HepG2 (cell line): ENCODE data around the gene TBCE. TPM values are rescaled to one million over a fixed set of nuclear protein-coding genes. Genes with fewer than 3 reads are reported as not detected.
A peak's percentile ranks its signal among the peaks of the same experiment; 100 is the strongest.

ENCODE experiments used
- AGO1 ChIP-seq: fragments of 200-400 bp; formaldehyde crosslinking; IDR thresholded peaks from 2 replicates; pipeline ENCODE4 v1.6.1; 2017; ENCODE audit warnings: mild to moderate bottlenecking, low read depth, low read length, moderate library complexity; ENCODE audit not compliant: poor library complexity, severe bottlenecking
- ATF7 ChIP-seq, 2 experiments: fragments of 450-650 bp in 1 of 2; sonication (generic) in 1 of 2; formaldehyde crosslinking in 1 of 2; IDR thresholded peaks; 2 replicates each; pipeline versions ENCODE4 v1.4.0 to v1.6.1; 2016 to 2020; ENCODE audit warnings: antibody characterized with exemption in 1 of 2, mild to moderate bottlenecking in 1 of 2, missing genetic modification reagents in 1 of 2
- CREM ChIP-seq, 2 experiments: sonication (generic) in 1 of 2; formaldehyde crosslinking in 1 of 2; IDR thresholded peaks; 2 replicates each; pipeline versions ENCODE4 v1.4.0 to v1.6.1; 2016 to 2020; ENCODE audit warnings: antibody characterized with exemption in 1 of 2, mild to moderate bottlenecking in 1 of 2, missing genetic modification reagents in 1 of 2
- E2F1 ChIP-seq: sonication (generic); formaldehyde crosslinking; IDR thresholded peaks from 2 replicates; pipeline ENCODE4 v1.5.0; 2020; ENCODE audit warnings: missing genetic modification reagents
- ESRRA ChIP-seq: sonication (generic); formaldehyde crosslinking; IDR thresholded peaks from 2 replicates; pipeline ENCODE4 v1.5.1; 2020; ENCODE audit warnings: mild to moderate bottlenecking, low read depth, missing genetic modification reagents
- FOXA1 ChIP-seq, 2 experiments: fragments of 450-650 bp in 1 of 2; sonication (generic) in 1 of 2; formaldehyde crosslinking in 1 of 2; IDR thresholded peaks; 2 replicates each; pipeline versions ENCODE4 v1.4.0 to v1.6.1; 2016 to 2020; ENCODE audit warnings: missing genetic modification reagents in 1 of 2
- GABPA ChIP-seq, 2 experiments: IDR thresholded peaks; 2 replicates each; pipeline ENCODE4 v1.6.1; 2011 to 2016; ENCODE audit warnings: low read depth in 2 of 2, low read length in 1 of 2, missing biosample characterization in 1 of 2, missing genetic modification characterization in 1 of 2
- GTF2F1 ChIP-seq: fragments of 150-350 bp; IDR thresholded peaks from 2 replicates; pipeline ENCODE4 v1.6.1; 2014; ENCODE audit warnings: low read length
- GZF1 ChIP-seq: sonication (generic); formaldehyde crosslinking; IDR thresholded peaks from 2 replicates; pipeline ENCODE4 v1.5.1; 2020; ENCODE audit warnings: mild to moderate bottlenecking, missing genetic modification reagents
- HOXA3 ChIP-seq: sonication (generic); formaldehyde crosslinking; IDR thresholded peaks from 2 replicates; pipeline ENCODE4 v1.5.0; 2020; ENCODE audit warnings: missing genetic modification reagents
- IRX3 ChIP-seq: sonication (generic); formaldehyde crosslinking; IDR thresholded peaks from 2 replicates; pipeline ENCODE4 v1.8.1; 2023; ENCODE audit warnings: mild to moderate bottlenecking, low read depth, missing genetic modification reagents, borderline replicate concordance
- KDM1A ChIP-seq: IDR thresholded peaks from 2 replicates; pipeline ENCODE4 v1.6.1; 2016; ENCODE audit warnings: missing compliant biosample characterization
- NR2F2 ChIP-seq: IDR thresholded peaks from 2 replicates; pipeline ENCODE4 v1.6.1; 2012; ENCODE audit warnings: low read depth, inconsistent platforms, borderline replicate concordance
- PPARG ChIP-seq: conservative IDR thresholded peaks from 2 replicates; pipeline ENCODE4 v1.6.1; 2016; ENCODE audit warnings: missing biosample characterization, missing genetic modification reagents
- PRMT3 ChIP-seq: sonication (generic); formaldehyde crosslinking; IDR thresholded peaks from 2 replicates; pipeline ENCODE4 v1.8.1; 2022; ENCODE audit warnings: low read depth, mild to moderate bottlenecking, moderate library complexity, missing genetic modification reagents, borderline replicate concordance
- SRY ChIP-seq: sonication (generic); formaldehyde crosslinking; IDR thresholded peaks from 2 replicates; pipeline ENCODE4 v1.8.0; 2022; ENCODE audit warnings: mild to moderate bottlenecking, missing genetic modification reagents
- ZFP36 ChIP-seq: fragments of 150-350 bp; IDR thresholded peaks from 2 replicates; pipeline ENCODE4 v1.6.1; 2018; ENCODE audit warnings: borderline replicate concordance, low read length, low read depth; ENCODE audit not compliant: partially characterized antibody
- ZNF143 ChIP-seq: sonication (generic); formaldehyde crosslinking; IDR thresholded peaks from 2 replicates; pipeline ENCODE4 v1.4.0; 2020; ENCODE audit warnings: missing genetic modification reagents
- ZNF260 ChIP-seq: sonication (generic); formaldehyde crosslinking; IDR thresholded peaks from 2 replicates; pipeline ENCODE4 v1.4.0; 2020; ENCODE audit warnings: missing genetic modification reagents, low read depth, mild to moderate bottlenecking, borderline replicate concordance
- ZNF276 ChIP-seq: sonication (generic); formaldehyde crosslinking; IDR thresholded peaks from 2 replicates; pipeline ENCODE4 v1.4.0; 2020; ENCODE audit warnings: mild to moderate bottlenecking, low read depth, missing genetic modification reagents
- ZNF292 ChIP-seq: sonication (generic); formaldehyde crosslinking; IDR thresholded peaks from 2 replicates; pipeline ENCODE4 v1.8.1; 2022; ENCODE audit warnings: mild to moderate bottlenecking, low read depth, missing genetic modification reagents, borderline replicate concordance
- ZNF615 ChIP-seq: sonication (generic); formaldehyde crosslinking; IDR thresholded peaks from 2 replicates; pipeline ENCODE4 v1.5.0; 2020; ENCODE audit warnings: mild to moderate bottlenecking, missing genetic modification reagents, borderline replicate concordance
- ZNF670 ChIP-seq: sonication (generic); formaldehyde crosslinking; IDR thresholded peaks from 2 replicates; pipeline ENCODE4 v1.8.0; 2022; ENCODE audit warnings: mild to moderate bottlenecking, missing genetic modification reagents, borderline replicate concordance
- ZSCAN30 ChIP-seq: sonication (generic); formaldehyde crosslinking; IDR thresholded peaks from 2 replicates; pipeline ENCODE4 v1.5.0; 2020; ENCODE audit warnings: mild to moderate bottlenecking, missing genetic modification reagents
- ZSCAN9 ChIP-seq: IDR thresholded peaks from 2 replicates; pipeline ENCODE4 v1.6.1; 2016; ENCODE audit warnings: borderline replicate concordance
- polyA plus RNA-seq, 8 experiments: library from polyadenylated mRNA; depleted of rRNA in 3 of 8; stranded (reverse) in 7 of 8; unstranded in 1 of 8; fragments of >200 nt; fragmentation: Illumina TruSeq in 4 of 8; extraction: Trizol in 4 of 8; gene quantifications; 2 replicates each; pipeline versions ENCODE4 v1.2.1 to v1.2.3, GENCODE V29; 2011 to 2016; ENCODE audit warnings: low read depth in 4 of 8, missing spikeins in 1 of 8, mixed read lengths in 1 of 8; ENCODE audit not compliant: insufficient read depth in 1 of 8
- total RNA-seq, 5 experiments: library from RNA; depleted of rRNA; stranded (reverse); fragments of >200 nt; fragmentation: Illumina TruSeq; extraction: Trizol; gene quantifications; 2 replicates each; pipeline ENCODE4 v1.2.3, GENCODE V29; 2016; ENCODE audit warnings: low read depth in 1 of 5

The TBCE gene
- total and polyA plus RNA-seq, 2 of the 13 experiments (the other 11 are each of a cell fraction or from before 2014, with no cell fraction given) = 25.6 to 31.1 TPM

GRCh38 chr1:235411489-235412486 lies 44.6 kb downstream of the TBCE start (continued):
- TF ChIP-seq ATF7 (IDR thresholded peaks at IDR 0.05) (no peak), ATF7 (CRISPR knock-in tag; IDR thresholded peaks at IDR 0.05) (no peak), E2F1 (CRISPR knock-in tag) (no peak), ZNF670 (CRISPR knock-in tag) (no peak), KDM1A (peak; percentile 51; the same call in 1 of the 2 replicates), ZSCAN30 (CRISPR knock-in tag) (no peak), PRMT3 (no peak), SRY (CRISPR knock-in tag) (no peak), HOXA3 (CRISPR knock-in tag) (peak; percentile 65), NR2F2 (peak; percentile 66; the same call in 1 of the 2 replicates), AGO1 (no peak), ZNF276 (CRISPR knock-in tag) (no peak), ZFP36 (no peak), CREM (IDR thresholded peaks at IDR 0.05) (peak; percentile 43; the same call in 1 of the 2 replicates), CREM (CRISPR knock-in tag; IDR thresholded peaks at IDR 0.05) (no peak), ESRRA (CRISPR knock-in tag) (0 out of 2 replicates have a peak, but pooled peaks have one; percentile 85), GTF2F1 (no peak), ZSCAN9 (CRISPR knock-in tag) (no peak; the same call in 1 of the 2 replicates), GZF1 (CRISPR knock-in tag) (no peak), GABPA (IDR thresholded peaks at IDR 0.05; ENCODE audit: low read depth, low read length) (no peak), GABPA (CRISPR knock-in tag; IDR thresholded peaks at IDR 0.05; ENCODE audit: low read depth) (0 out of 2 replicates have a peak, but pooled peaks have one; percentile 11), ZNF260 (CRISPR knock-in tag) (no peak), ZNF292 (no peak), FOXA1 (IDR thresholded peaks at IDR 0.05) (no peak), FOXA1 (CRISPR knock-in tag; IDR thresholded peaks at IDR 0.05) (peak; percentile 87), ZNF615 (CRISPR knock-in tag) (no peak), ZNF143 (CRISPR knock-in tag) (no peak), IRX3 (CRISPR knock-in tag) (no peak), PPARG (CRISPR knock-in tag) (0 out of 2 replicates have a peak, but pooled peaks have one; percentile 31)
